ENCODE data around the gene PEAR1. TPM values are rescaled to one million over a fixed set of nuclear protein-coding genes. Genes with fewer than 3 reads are reported as not detected.

The PEAR1 gene
- total RNA-seq, 1 experiment from 2014 or later = 10.8 TPM

GRCh38 chr1:156904187-156904959 is 10.9 kb downstream of the PEAR1 start:
- POLR2A ChIA-PET = no interaction called here
- intact Hi-C loops (cut with micrococcal nuclease) = no loop called here

More at GRCh38 chr1:156904187-156904959, 10.9 kb downstream of the PEAR1 start:
- H3K4me2 ChIP-seq (ENCODE audit: low read length) = no peak overlapping the region
- no peak for ATAC-seq
- H2AFZ ChIP-seq (ENCODE audit: low read depth, low read length, poor library complexity, severe bottlenecking) = no peak overlapping the region
- BruUV-seq (replicated peaks) = no TSS peak
- no peak for DNase-seq (ENCODE audit: low read depth, low spot score)
- no peak overlapping the region for H3K27ac ChIP-seq (ENCODE audit: low read depth, low read length)
- H3K4me3 ChIP-seq (replicated peaks in 1 of 2; ENCODE audit: low read depth in 1 of 2, low read length in 2 of 2) = no peak overlapping the region
- CTCF ChIA-PET = no interaction called here
- H3K9me3 ChIP-seq (ENCODE audit: control insufficient read depth in 1 of 2, insufficient read depth in 1 of 2, low read depth in 1 of 2, low read length in 2 of 2) = no peaks in the 10 kb centered on the region; a peak in 1 of 4 replicates
- H3K36me3 ChIP-seq (ENCODE audit: control insufficient read depth in 1 of 2, insufficient read depth in 2 of 2, low read length in 2 of 2) = no peaks in the 10 kb centered on the region
- H3K9ac ChIP-seq (ENCODE audit: low read length) = no peak overlapping the region
- no peaks in the 10 kb centered on the region for H4K20me1 ChIP-seq (ENCODE audit: insufficient read depth)
- H3K4me1 ChIP-seq (ENCODE audit: control insufficient read depth in 1 of 2, insufficient read depth in 2 of 2, low read length in 2 of 2) = peaks cover 6 to 20% of the 10 kb centered on the region in 2 experiments; a peak in 3 of 4 replicates
- TF ChIP-seq, protein P1, sequence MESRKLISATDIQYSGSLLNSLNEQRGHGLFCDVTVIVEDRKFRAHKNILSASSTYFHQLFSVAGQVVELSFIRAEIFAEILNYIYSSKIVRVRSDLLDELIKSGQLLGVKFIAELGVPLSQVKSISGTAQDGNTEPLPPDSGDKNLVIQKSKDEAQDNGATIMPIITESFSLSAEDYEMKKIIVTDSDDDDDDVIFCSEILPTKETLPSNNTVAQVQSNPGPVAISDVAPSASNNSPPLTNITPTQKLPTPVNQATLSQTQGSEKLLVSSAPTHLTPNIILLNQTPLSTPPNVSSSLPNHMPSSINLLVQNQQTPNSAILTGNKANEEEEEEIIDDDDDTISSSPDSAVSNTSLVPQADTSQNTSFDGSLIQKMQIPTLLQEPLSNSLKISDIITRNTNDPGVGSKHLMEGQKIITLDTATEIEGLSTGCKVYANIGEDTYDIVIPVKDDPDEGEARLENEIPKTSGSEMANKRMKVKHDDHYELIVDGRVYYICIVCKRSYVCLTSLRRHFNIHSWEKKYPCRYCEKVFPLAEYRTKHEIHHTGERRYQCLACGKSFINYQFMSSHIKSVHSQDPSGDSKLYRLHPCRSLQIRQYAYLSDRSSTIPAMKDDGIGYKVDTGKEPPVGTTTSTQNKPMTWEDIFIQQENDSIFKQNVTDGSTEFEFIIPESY (IDR thresholded peaks at IDR 0.05; ENCODE audit: extremely low read depth, insufficient replicate concordance, low read length) = no peak
- no peak for TF ChIP-seq EZH2 (IDR thresholded peaks at IDR 0.05)
- TF ChIP-seq ZNF274 (IDR thresholded peaks at IDR 0.05; ENCODE audit: low read depth, low read length) = no peak
- TF ChIP-seq POLR2A (IDR thresholded peaks at IDR 0.05; ENCODE audit: borderline replicate concordance, extremely low read depth, insufficient read depth, insufficient read length) = no peak
- no peak for TF ChIP-seq EGR1 (IDR thresholded peaks at IDR 0.05; ENCODE audit: low read depth)
- no peak for TF ChIP-seq CEBPB (IDR thresholded peaks at IDR 0.05; ENCODE audit: low read depth)
- no peak for TF ChIP-seq ZFX (IDR thresholded peaks at IDR 0.05)
- no peak for TF ChIP-seq SIN3A (IDR thresholded peaks at IDR 0.05; ENCODE audit: low read depth)
- no peak for TF ChIP-seq POLR2AphosphoS5 (IDR thresholded peaks at IDR 0.05; ENCODE audit: low read depth, low read length)
- no peak for TF ChIP-seq CBX3 (IDR thresholded peaks at IDR 0.05; ENCODE audit: low read depth)
- no peak for TF ChIP-seq CTCF (IDR thresholded peaks at IDR 0.05 in 2 of 3, conservative IDR thresholded peaks at IDR 0.05 in 1 of 3; ENCODE audit: borderline replicate concordance in 1 of 3, insufficient read depth in 1 of 3, low read depth in 2 of 3, low read length in 2 of 3)
- no peak for TF ChIP-seq EZH2phosphoT487 (IDR thresholded peaks at IDR 0.05; ENCODE audit: borderline replicate concordance)
- no peak for TF ChIP-seq TCF7L2 (IDR thresholded peaks at IDR 0.05; ENCODE audit: borderline replicate concordance, extremely low read depth, insufficient read depth, insufficient read length)
- TF ChIP-seq, protein P2, sequence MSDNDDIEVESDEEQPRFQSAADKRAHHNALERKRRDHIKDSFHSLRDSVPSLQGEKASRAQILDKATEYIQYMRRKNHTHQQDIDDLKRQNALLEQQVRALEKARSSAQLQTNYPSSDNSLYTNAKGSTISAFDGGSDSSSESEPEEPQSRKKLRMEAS (IDR thresholded peaks at IDR 0.05) = no peak
- no peak for TF ChIP-seq ATF3 (IDR thresholded peaks at IDR 0.05)
- TF ChIP-seq RAD21 (IDR thresholded peaks at IDR 0.05; ENCODE audit: low read depth) = no peak
- TF ChIP-seq SRF (IDR thresholded peaks at IDR 0.05; ENCODE audit: low read depth) = no peak
- TF ChIP-seq, protein P3, sequence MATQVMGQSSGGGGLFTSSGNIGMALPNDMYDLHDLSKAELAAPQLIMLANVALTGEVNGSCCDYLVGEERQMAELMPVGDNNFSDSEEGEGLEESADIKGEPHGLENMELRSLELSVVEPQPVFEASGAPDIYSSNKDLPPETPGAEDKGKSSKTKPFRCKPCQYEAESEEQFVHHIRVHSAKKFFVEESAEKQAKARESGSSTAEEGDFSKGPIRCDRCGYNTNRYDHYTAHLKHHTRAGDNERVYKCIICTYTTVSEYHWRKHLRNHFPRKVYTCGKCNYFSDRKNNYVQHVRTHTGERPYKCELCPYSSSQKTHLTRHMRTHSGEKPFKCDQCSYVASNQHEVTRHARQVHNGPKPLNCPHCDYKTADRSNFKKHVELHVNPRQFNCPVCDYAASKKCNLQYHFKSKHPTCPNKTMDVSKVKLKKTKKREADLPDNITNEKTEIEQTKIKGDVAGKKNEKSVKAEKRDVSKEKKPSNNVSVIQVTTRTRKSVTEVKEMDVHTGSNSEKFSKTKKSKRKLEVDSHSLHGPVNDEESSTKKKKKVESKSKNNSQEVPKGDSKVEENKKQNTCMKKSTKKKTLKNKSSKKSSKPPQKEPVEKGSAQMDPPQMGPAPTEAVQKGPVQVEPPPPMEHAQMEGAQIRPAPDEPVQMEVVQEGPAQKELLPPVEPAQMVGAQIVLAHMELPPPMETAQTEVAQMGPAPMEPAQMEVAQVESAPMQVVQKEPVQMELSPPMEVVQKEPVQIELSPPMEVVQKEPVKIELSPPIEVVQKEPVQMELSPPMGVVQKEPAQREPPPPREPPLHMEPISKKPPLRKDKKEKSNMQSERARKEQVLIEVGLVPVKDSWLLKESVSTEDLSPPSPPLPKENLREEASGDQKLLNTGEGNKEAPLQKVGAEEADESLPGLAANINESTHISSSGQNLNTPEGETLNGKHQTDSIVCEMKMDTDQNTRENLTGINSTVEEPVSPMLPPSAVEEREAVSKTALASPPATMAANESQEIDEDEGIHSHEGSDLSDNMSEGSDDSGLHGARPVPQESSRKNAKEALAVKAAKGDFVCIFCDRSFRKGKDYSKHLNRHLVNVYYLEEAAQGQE (IDR thresholded peaks at IDR 0.05; ENCODE audit: low read depth) = no peak
- TF ChIP-seq SP1 (IDR thresholded peaks at IDR 0.05; ENCODE audit: low read depth) = no peak
- TF ChIP-seq FOSL1 (IDR thresholded peaks at IDR 0.05; ENCODE audit: low read depth) = no peak
- H3K27me3 ChIP-seq (ENCODE audit: insufficient read depth, low read length) = no peaks in the 10 kb centered on the region
- H3K9me2 ChIP-seq (ENCODE audit: insufficient read depth) = no peaks in the 10 kb centered on the region
- RAD21 ChIA-PET (ENCODE audit: low non-redundant PET in 1 of 2, low total read pairs in 2 of 2, uncharacterized antibody in 2 of 2, unreplicated experiment in 2 of 2) = no interaction called here
- no peaks in the 10 kb centered on the region for H3K79me2 ChIP-seq (ENCODE audit: insufficient read depth, low read length)
